ENCODE results near the gene TRAF2. TPM values are rescaled to one million over a fixed set of nuclear protein-coding genes. Genes with fewer than 3 reads are reported as not detected.

TRAF2 gene
- total RNA-seq (2012; rRNA removed) (5.8 and 6.6 TPM in 2 replicates), polyA plus RNA-seq (2012; rRNA removed) (12.0 and 12.9 TPM in 2 replicates), Bru-seq, nascent RNA (percentile 53 among the genes with signal in this experiment), BruChase-seq, experiment 1, labeled RNA remaining after a 6-hour chase (percentile 63 among the genes with signal in this experiment), BruChase-seq, experiment 2, labeled RNA remaining after a 2-hour chase (percentile 57 among the genes with signal in this experiment)
- polyA plus RNA-seq (2012; cell fraction: cytosol; rRNA removed), result 11.5 and 13.1 TPM in 2 replicates
- 21.4 and 48.2 TPM in 2 replicates for polyA plus RNA-seq (2012; cell fraction: nucleus; rRNA removed; ENCODE audit: low replicate concordance)
- long read RNA-seq, transcript TRAF2-201 (11 exons, 2,264 nt), result major isoform, 10 of 24 reads
- long read RNA-seq, partial matches to known transcripts, result 6 of 24 reads
- long read RNA-seq, other reads (novel, unspliced or antisense), result 8 of 24 reads

GRCh38 chr9:136885950-136886578 is at the start of gene TRAF2:
TRAF2 (plus strand) TSS chr9:136886516; CDS start chr9:136898741, 12,225 bp downstream.
- Histone ChIP-seq H3K79me1 (ENCODE audit: low read depth in 1 of 2, low read length in 2 of 2) (peaks cover 3 to 36% of the 10 kb centered on the region in 2 experiments), H3K4ac (ENCODE audit: low read depth, low read length) (peak within 1 kb of the TSS; percentile 41; the same call in 1 of the 2 replicates), H3K4me1 (ENCODE audit: control insufficient read depth, insufficient read depth, low read length) (peaks cover 13% of the 10 kb centered on the region), H2AK9ac (replicated peaks; ENCODE audit: low read depth, low read length, poor library complexity) (peak within 1 kb of the TSS; percentile 95), H4K20me1 (ENCODE audit: insufficient read depth, low read length) (peaks cover 10% of the 10 kb centered on the region), H2BK15ac (ENCODE audit: low read depth, low read length) (no peak within 1 kb of the TSS), H4K8ac (ENCODE audit: low read depth in 2 of 2, low read length in 2 of 2) (peak within 1 kb of the TSS; percentile 7 to 13; a peak in 1 of 4 replicates), H2BK5ac (ENCODE audit: low read depth, low read length, poor library complexity, severe bottlenecking) (peak within 1 kb of the TSS; percentile 34), H4K91ac (ENCODE audit: insufficient read depth, low read depth, low read length) (peak within 1 kb of the TSS; percentile 21; the same call in 1 of the 2 replicates), H3K9me3 (ENCODE audit: control insufficient read depth, insufficient read depth, low read length) (no peaks in the 10 kb centered on the region), H3K4me2 (ENCODE audit: low read depth, low read length) (peak within 1 kb of the TSS; percentile 97), H3K27me3 (ENCODE audit: control insufficient read depth, insufficient read depth, low read length) (no peaks in the 10 kb centered on the region), H4K5ac (ENCODE audit: low read depth, low read length) (no peak within 1 kb of the TSS), H2AK5ac (ENCODE audit: low read depth, low read length) (peak within 1 kb of the TSS; percentile 7; the same call in 1 of the 2 replicates), H2BK120ac (ENCODE audit: low read depth, low read length) (no peak within 1 kb of the TSS), H3K9ac (ENCODE audit: low read depth, low read length) (peak within 1 kb of the TSS; percentile 60), H3K14ac (replicated peaks; ENCODE audit: low read depth, low read length) (0 out of 2 replicates have a peak within 1 kb of the TSS, but pooled peaks have one; percentile 2), H3K23ac (ENCODE audit: low read depth, low read length) (peak within 1 kb of the TSS; percentile 59; the same call in 1 of the 2 replicates), H3K9me1 (ENCODE audit: insufficient read depth, low read length) (0 out of 2 replicates have a peak, but pooled peaks cover 9% of the 10 kb centered on the region), H3K4me3 (ENCODE audit: insufficient read depth, low read depth, low read length) (peak within 1 kb of the TSS; percentile 73), H2BK20ac (ENCODE audit: low read depth, low read length) (no peak within 1 kb of the TSS), H3K27ac (ENCODE audit: insufficient read depth, low read length) (peak within 1 kb of the TSS; percentile 66; the same call in 1 of the 2 replicates), H2AFZ (replicated peaks; ENCODE audit: low read length, poor library complexity) (peak within 1 kb of the TSS; percentile 92), H3K36me3 (ENCODE audit: control insufficient read depth, insufficient read depth, low read length) (0 out of 2 replicates have a peak, but pooled peaks cover 6% of the 10 kb centered on the region), H3K56ac (ENCODE audit: extremely low read depth, insufficient read depth, low read length) (no peak within 1 kb of the TSS), H3K18ac (ENCODE audit: low read depth, low read length) (no peak within 1 kb of the TSS)
- TF ChIP-seq MXI1 (IDR thresholded peaks at IDR 0.05; ENCODE audit: borderline replicate concordance, low read depth, low read length) (0 out of 2 replicates have a peak, but pooled peaks have one; percentile 16), BHLHE40 (IDR thresholded peaks at IDR 0.05; ENCODE audit: low read depth, low read length) (peak; percentile 14; the same call in 1 of the 2 replicates), RCOR1 (IDR thresholded peaks at IDR 0.05; ENCODE audit: insufficient replicate concordance, low read length) (no peak), FOS (IDR thresholded peaks at IDR 0.05; ENCODE audit: low read depth, low read length) (peak; percentile 97)
- intact Hi-C loops (cut with micrococcal nuclease) (no loop called here), dilution Hi-C loops (cut with HindIII; ENCODE audit: low sequenced_read_pairs, unreplicated experiment) (no loop called here), in situ Hi-C loops (cut with MboI; ENCODE audit: low sequenced_read_pairs) (no loop called here)
- DNase-seq (peak; percentile 99), ATAC-seq (ENCODE audit: low read depth) (peak; percentile 97)
- WGBS, 2 experiments (ENCODE audit: extremely low coverage in 2 of 2, insufficient read length in 1 of 2), result 0% methylated on average over 21 of the region's 88 CpGs; no CpG with 5 or more reads in 1 of the 2 experiments
- ChIA-PET POLR2A (ENCODE audit: unreplicated experiment) (no interaction called here), CTCF (no interaction called here)
- no TSS peak for BruUV-seq (replicated peaks)
